Pulmonary artery endothelial cell (primary cell): Measurements from ENCODE around the gene PAXIP1. TPM values are rescaled to one million over a fixed set of nuclear protein-coding genes. Genes with fewer than 3 reads are reported as not detected.

Experiments
- total RNA-seq: library from RNA; depleted of rRNA; stranded (reverse); fragments of >200 nt; gene quantifications from 2 replicates; pipeline ENCODE4 v1.2.3, GENCODE V29; 2014

PAXIP1 gene
- total RNA-seq, 1 donor from 2014 or later = 8.0 TPM

Other genes with a start within 250 kb of the PAXIP1 start
- not detected in 2 replicates for gene HTR5A, start 67.2 kb upstream of the PAXIP1 start, total RNA-seq